Neural cell (in vitro differentiated cells): ENCODE results near the gene UBASH3A. TPM values are rescaled to one million over a fixed set of nuclear protein-coding genes. Genes with fewer than 3 reads are reported as not detected.

Source experiments
- H2AFZ ChIP-seq: fragments of 200-600, 300-800 bp; sonication (generic), shearing (Covaris generic); 2 replicates; pipeline ENCODE4 v1.6.0; 2014; ENCODE audit warnings: low read depth, mild to moderate bottlenecking, antibody characterized with exemption, low read length, moderate library complexity
- H3F3A ChIP-seq: fragments of 200-600 bp; shearing (Covaris generic); 2 replicates; pipeline ENCODE4 v1.6.1; 2016; ENCODE audit warnings: mild to moderate bottlenecking, moderate library complexity, mixed read lengths, antibody characterized with exemption, low read length; ENCODE audit not compliant: insufficient read depth, poor library complexity, severe bottlenecking
- H3K27ac ChIP-seq: fragments of 200-600, 300-800 bp; sonication (generic), shearing (Covaris generic); 2 replicates; pipeline ENCODE4 v1.5.1; 2014; ENCODE audit warnings: mild to moderate bottlenecking, low read length, moderate library complexity
- H3K27me3 ChIP-seq: fragments of 300-800, 200-600 bp; sonication (generic), shearing (Covaris generic); 2 replicates; pipeline ENCODE4 v1.6.0; 2014; ENCODE audit warnings: mild to moderate bottlenecking, low read depth, low read length, moderate library complexity; ENCODE audit not compliant: insufficient read depth
- H3K36me3 ChIP-seq: fragments of 300-800, 200-600 bp; sonication (generic), shearing (Covaris generic); 2 replicates; pipeline ENCODE4 v1.5.1; 2014; ENCODE audit warnings: mild to moderate bottlenecking, antibody characterized with exemption, low read length, moderate library complexity; ENCODE audit not compliant: insufficient read depth
- H3K4me2 ChIP-seq: fragments of 300-800, 200-600 bp; sonication (generic), shearing (Covaris generic); 2 replicates; pipeline ENCODE4 v1.6.0; 2014; ENCODE audit warnings: mild to moderate bottlenecking, low read length
- H3K4me3 ChIP-seq: fragments of 300-800, 200-600 bp; sonication (generic), shearing (Covaris generic); 2 replicates; pipeline ENCODE4 v1.5.1; 2014; ENCODE audit warnings: mild to moderate bottlenecking, low read length, moderate library complexity
- H3K79me2 ChIP-seq: fragments of 200-600 bp; shearing (Covaris generic); replicated peaks from 2 replicates; pipeline ENCODE4 v1.6.0; 2014; ENCODE audit warnings: mild to moderate bottlenecking, low read length, moderate library complexity; ENCODE audit not compliant: insufficient read depth
- H3K9ac ChIP-seq: fragments of 300-800, 200-600 bp; sonication (generic), shearing (Covaris generic); 2 replicates; pipeline ENCODE4 v1.6.1; 2016; ENCODE audit warnings: mild to moderate bottlenecking, low read length, mixed read lengths
- H3K9me2 ChIP-seq: fragments of 200-600 bp; shearing (Covaris generic); 2 replicates; pipeline ENCODE4 v1.6.1; 2016; ENCODE audit warnings: mild to moderate bottlenecking, low read length, mixed read lengths; ENCODE audit not compliant: insufficient read depth
- H3K9me3 ChIP-seq: fragments of 200-600, 300-800 bp; sonication (generic), shearing (Covaris generic); 2 replicates; pipeline ENCODE4 v1.6.1; 2016; ENCODE audit warnings: mild to moderate bottlenecking, mixed run types, low read length, moderate library complexity, mixed read lengths
- H4K20me1 ChIP-seq: fragments of 200-600 bp; shearing (Covaris generic); 2 replicates; pipeline ENCODE4 v1.6.1; 2016; ENCODE audit warnings: mild to moderate bottlenecking, mixed run types; ENCODE audit not compliant: insufficient read depth
- CTCF ChIP-seq: fragments of 450-650 bp; IDR thresholded peaks from 2 replicates; pipeline ENCODE4 v1.5.1; 2014; ENCODE audit warnings: antibody characterized with exemption, mild to moderate bottlenecking, moderate library complexity; ENCODE audit not compliant: poor library complexity, severe bottlenecking
- EP300 ChIP-seq: fragments of 450-650 bp; conservative IDR thresholded peaks from 2 replicates; pipeline ENCODE4 v1.6.1; 2014; ENCODE audit warnings: antibody characterized with exemption, mild to moderate bottlenecking, moderate library complexity; ENCODE audit not compliant: poor library complexity, severe bottlenecking
- EZH2 ChIP-seq: fragments of 200-600, 300-800 bp; shearing (Covaris generic), sonication (generic); IDR thresholded peaks from 2 replicates; pipeline ENCODE4 v1.6.1; 2014; ENCODE audit warnings: antibody characterized with exemption, low read length, borderline replicate concordance, mild to moderate bottlenecking; ENCODE audit not compliant: insufficient read depth, poor library complexity, severe bottlenecking
- MXI1 ChIP-seq: fragments of 450-650 bp; conservative IDR thresholded peaks from 2 replicates; pipeline ENCODE4 v1.6.1; 2014; ENCODE audit warnings: antibody characterized with exemption, mild to moderate bottlenecking; ENCODE audit not compliant: poor library complexity, severe bottlenecking
- RAD21 ChIP-seq: fragments of 450-650 bp; conservative IDR thresholded peaks from 2 replicates; pipeline ENCODE4 v1.6.1; 2014; ENCODE audit warnings: antibody characterized with exemption, mild to moderate bottlenecking, moderate library complexity
- REST ChIP-seq: IDR thresholded peaks from 2 replicates; pipeline ENCODE4 v1.6.1; 2012; ENCODE audit warnings: borderline replicate concordance
- SMC3 ChIP-seq: fragments of 450-650 bp; conservative IDR thresholded peaks from 2 replicates; pipeline ENCODE4 v1.6.1; 2014; ENCODE audit warnings: antibody characterized with exemption, mild to moderate bottlenecking, moderate library complexity; ENCODE audit not compliant: poor library complexity
- TAF1 ChIP-seq: IDR thresholded peaks from 2 replicates; pipeline ENCODE4 v1.6.1; 2012; ENCODE audit warnings: low read depth
- polyA plus RNA-seq: library from polyadenylated mRNA; depleted of rRNA; stranded (reverse); fragments of >200 nt; gene quantifications from 2 replicates; pipeline ENCODE4 v1.2.3, GENCODE V29; 2014

Gene UBASH3A
- polyA plus RNA-seq, 1 donor from 2014 or later: not detected

- no peak overlapping the region for H3K9ac ChIP-seq
- H3F3A ChIP-seq: no peaks in the 10 kb centered on the region
- no peaks in the 10 kb centered on the region for H3K36me3 ChIP-seq
- H2AFZ ChIP-seq: no peak overlapping the region
- H4K20me1 ChIP-seq: no peaks in the 10 kb centered on the region
- H3K9me3 ChIP-seq: no peaks in the 10 kb centered on the region
- no peak overlapping the region for H3K4me2 ChIP-seq
- no peak overlapping the region for H3K27ac ChIP-seq
- H3K9me2 ChIP-seq: no peaks in the 10 kb centered on the region
- no peak overlapping the region for H3K4me3 ChIP-seq
- TF ChIP-seq SMC3: no peak
- TF ChIP-seq MXI1: no peak
- TF ChIP-seq EZH2: no peak
- no peak for TF ChIP-seq CTCF
- no peak for TF ChIP-seq TAF1
- TF ChIP-seq RAD21: no peak
- TF ChIP-seq REST: no peak
- no peaks in the 10 kb centered on the region for H3K27me3 ChIP-seq
- no peaks in the 10 kb centered on the region for H3K79me2 ChIP-seq
Measured at GRCh38 chr21:42370894-42371654, 32.6 kb upstream of the UBASH3A start.

GRCh38 chr21:42373196-42373907 lies 30.4 kb upstream of the UBASH3A start:
- Histone ChIP-seq H3K27me3 (no peaks in the 10 kb centered on the region), H3K36me3 (no peaks in the 10 kb centered on the region), H3F3A (no peaks in the 10 kb centered on the region), H3K9me3 (no peaks in the 10 kb centered on the region), H3K4me2 (no peak overlapping the region), H3K4me3 (no peak overlapping the region), H3K79me2 (no peaks in the 10 kb centered on the region), H3K9ac (no peak overlapping the region), H3K9me2 (no peaks in the 10 kb centered on the region), H4K20me1 (no peaks in the 10 kb centered on the region), H2AFZ (no peak overlapping the region), H3K27ac (no peak overlapping the region)
- TF ChIP-seq RAD21 (no peak), EP300 (no peak), REST (no peak), EZH2 (no peak), CTCF (no peak)
